Measurements from ENCODE around the gene KCND1. TPM values are rescaled to one million over a fixed set of nuclear protein-coding genes. Genes with fewer than 3 reads are reported as not detected.

KCND1 gene
- total RNA-seq, 3 donors from 2014 or later: 0.66 to 1.2 (median 0.96) TPM

GRCh38 chrX:48911412-48912182 is 60.0 kb downstream of the KCND1 start, which contains the start of gene SLC35A2:
Gene SLC35A2, minus strand, starts transcription at chrX:48911646. Its CDS starts 10 bp downstream, at chrX:48911636.
- intact Hi-C loops (cut with DNase I; ENCODE audit: low total_unique reads): no loop called here
- TF ChIP-seq POLR2A (IDR thresholded peaks at IDR 0.05) (peak; percentile 51), POLR2AphosphoS5 (IDR thresholded peaks at IDR 0.05) (peak; percentile 59 to 86 (median 68)), CTCF (IDR thresholded peaks at IDR 0.05) (no peak)
- no peaks in the 10 kb centered on the region for H3K4me1 ChIP-seq
- peak within 1 kb of the TSS; percentile 58 to 84 (median 66) for H3K4me3 ChIP-seq
- H3K27ac ChIP-seq: peak within 1 kb of the TSS; percentile 85 to 92
- H3K36me3 ChIP-seq: no peaks in the 10 kb centered on the region
- H3K27me3 ChIP-seq: peaks cover 0 to 11% of the 10 kb centered on the region in 2 donors
- H3K9me3 ChIP-seq: no peaks in the 10 kb centered on the region
- DNase-seq (ENCODE audit: low spot score in 2 of 2): peak; percentile 81 to 84

Other genes with a start within 250 kb of the KCND1 start
- gene GLOD5, start 210.1 kb downstream of the KCND1 start, total RNA-seq: under 1 TPM in 1 of 3 donors, not detected in 2; 0.66 TPM
- gene GATA1, start 185.3 kb downstream of the KCND1 start, total RNA-seq: not detected
- gene HDAC6, start 169.8 kb downstream of the KCND1 start, total RNA-seq: 10 to 100 TPM; 78.2 to 86.2 (median 84.3) TPM
- gene ERAS, start 145.3 kb downstream of the KCND1 start, total RNA-seq: under 1 TPM in 1 of 3 donors, not detected in 2; 0.73 TPM
- gene PCSK1N, start 136.2 kb downstream of the KCND1 start, total RNA-seq: 1 to 10 TPM; 1.4 to 3.6 (median 2.2) TPM
- gene TIMM17B, start 74.1 kb downstream of the KCND1 start, total RNA-seq: 10 to 100 TPM; 32.3 to 40.8 (median 35.4) TPM
- gene PQBP1, start 73.9 kb downstream of the KCND1 start, total RNA-seq: 10 to 100 TPM; 56.0 to 71.4 (median 71.0) TPM
- 10 to 100 TPM; 10.9 to 17.3 (median 16.1) TPM for gene SLC35A2, start 60.2 kb downstream of the KCND1 start, total RNA-seq
- gene PIM2, start 52.8 kb downstream of the KCND1 start, total RNA-seq: 10 to 100 TPM in 1 of 3 donors, 1 to 10 TPM in 2; 5.8 to 20.3 (median 7.6) TPM
- 10 to 100 TPM; 35.8 to 37.9 (median 36.1) TPM for gene OTUD5, start 14.2 kb downstream of the KCND1 start, total RNA-seq
- gene GRIPAP1, start 30.4 kb upstream of the KCND1 start, total RNA-seq: 10 to 100 TPM; 31.4 to 47.2 (median 34.1) TPM
- 10 to 100 TPM; 44.1 to 93.3 (median 52.1) TPM for gene TFE3, start 71.5 kb upstream of the KCND1 start, total RNA-seq
- gene CCDC120, start 87.2 kb upstream of the KCND1 start, total RNA-seq: 1 to 10 TPM in 2 of 3 donors, under 1 TPM in 1; 0.80 to 6.3 (median 4.3) TPM
- 10 to 100 TPM in 1 of 3 donors, 1 to 10 TPM in 2; 5.9 to 18.4 (median 6.6) TPM for gene PRAF2, start 102.2 kb upstream of the KCND1 start, total RNA-seq
- 100 to 1,000 TPM in 1 of 3 donors, 10 to 100 TPM in 2; 95.7 to 134 (median 98.6) TPM for gene WDR45, start 108.0 kb upstream of the KCND1 start, total RNA-seq
- 10 to 100 TPM; 21.1 to 28.8 (median 27.8) TPM for gene GPKOW, start 151.9 kb upstream of the KCND1 start, total RNA-seq
- 10 to 100 TPM in 1 of 3 donors, 1 to 10 TPM in 2; 1.3 to 12.4 (median 4.9) TPM for gene MAGIX, start 190.9 kb upstream of the KCND1 start, total RNA-seq
- 10 to 100 TPM; 23.4 to 27.9 (median 27.8) TPM for gene PLP2, start 200.1 kb upstream of the KCND1 start, total RNA-seq
- 10 to 100 TPM; 13.3 to 14.4 (median 14.0) TPM for gene PRICKLE3, start 214.5 kb upstream of the KCND1 start, total RNA-seq
- 1 to 10 TPM; 1.0 to 2.7 (median 1.3) TPM for gene SYP, start 228.3 kb upstream of the KCND1 start, total RNA-seq

All from breast epithelium (tissue), 4 donors.